Measurements from ENCODE around the gene KDELR1.
A peak's percentile ranks its signal among the peaks of the same experiment; 100 is the strongest.

The KDELR1 gene

DNA sequence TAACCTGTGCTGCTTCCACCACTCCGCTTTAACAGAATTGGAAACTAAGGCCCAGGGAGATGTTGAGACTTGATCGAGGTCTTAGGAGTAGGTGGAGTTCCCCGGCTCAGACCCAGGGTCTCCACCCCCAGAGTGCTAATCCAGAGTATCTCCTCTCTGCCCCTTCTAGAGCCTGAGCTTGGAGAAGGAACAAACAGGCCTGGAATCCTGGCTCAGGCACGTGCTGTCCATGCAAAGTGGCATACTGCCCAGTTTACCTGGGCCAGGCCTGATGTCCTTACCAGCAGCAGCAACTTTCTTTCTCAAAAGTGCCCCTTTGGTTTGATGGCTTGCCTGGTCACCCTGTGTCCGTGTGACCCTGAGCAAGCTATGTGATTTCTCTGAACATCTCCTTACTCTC, 23.5 kb downstream of the KDELR1 start:
- no peak for DNase-seq

DNA sequence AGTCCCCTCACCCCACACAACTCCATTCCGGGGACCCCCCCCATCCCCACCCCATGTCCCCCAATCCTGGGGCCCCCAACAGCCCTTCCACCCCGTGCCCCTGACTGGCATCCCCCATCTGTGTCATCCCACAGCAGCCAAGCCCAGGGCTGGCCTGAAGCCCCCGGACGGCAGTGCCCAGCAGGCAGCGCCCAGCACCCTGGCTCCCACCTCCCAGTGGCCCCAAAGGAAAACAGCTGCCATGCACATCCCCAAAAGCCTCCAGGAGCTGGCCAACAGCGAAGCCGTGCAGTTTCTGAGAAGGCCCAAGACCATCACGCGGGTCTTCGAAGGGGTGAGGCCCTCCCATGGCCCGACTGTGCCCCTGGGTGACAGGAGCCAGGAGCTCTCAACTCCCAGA, 25.7 kb downstream of the KDELR1 start:
- no peak for DNase-seq

DNA sequence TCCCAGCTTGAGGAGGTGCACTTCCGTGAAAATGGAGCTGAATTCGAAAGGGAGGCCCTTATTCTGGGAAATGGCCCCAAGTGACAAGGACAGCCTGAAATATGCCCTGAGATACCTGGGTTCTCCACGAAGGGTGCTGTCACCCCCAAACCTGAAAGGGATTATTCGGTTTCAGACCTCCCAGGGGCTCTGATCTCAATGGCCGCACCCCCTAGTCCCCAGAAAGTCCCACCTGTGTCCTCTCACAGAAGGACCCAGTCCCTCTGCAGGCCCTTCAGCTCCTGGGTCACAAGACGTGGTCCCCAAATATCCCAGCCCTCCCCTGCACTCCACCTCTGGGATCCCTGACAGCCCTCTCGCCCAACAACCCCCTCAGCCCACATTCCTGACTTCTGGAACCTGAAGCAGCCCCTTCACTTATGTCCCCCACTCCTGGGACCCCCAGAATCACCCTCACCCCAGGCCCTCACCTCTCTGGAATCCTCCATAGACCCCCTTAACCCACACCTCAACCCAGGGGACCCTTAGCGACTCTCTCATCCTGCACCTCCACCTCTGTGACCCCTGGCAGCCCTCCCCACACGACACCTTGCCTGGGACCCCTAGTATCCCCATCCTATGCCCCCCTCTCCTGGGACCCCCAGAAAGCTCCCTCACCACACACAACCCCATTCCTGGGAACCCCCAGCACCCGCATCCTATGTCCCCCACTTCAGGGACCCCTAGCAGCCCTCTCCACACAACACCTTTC, 26.6 kb downstream of the KDELR1 start:
- no peak for DNase-seq

DNA sequence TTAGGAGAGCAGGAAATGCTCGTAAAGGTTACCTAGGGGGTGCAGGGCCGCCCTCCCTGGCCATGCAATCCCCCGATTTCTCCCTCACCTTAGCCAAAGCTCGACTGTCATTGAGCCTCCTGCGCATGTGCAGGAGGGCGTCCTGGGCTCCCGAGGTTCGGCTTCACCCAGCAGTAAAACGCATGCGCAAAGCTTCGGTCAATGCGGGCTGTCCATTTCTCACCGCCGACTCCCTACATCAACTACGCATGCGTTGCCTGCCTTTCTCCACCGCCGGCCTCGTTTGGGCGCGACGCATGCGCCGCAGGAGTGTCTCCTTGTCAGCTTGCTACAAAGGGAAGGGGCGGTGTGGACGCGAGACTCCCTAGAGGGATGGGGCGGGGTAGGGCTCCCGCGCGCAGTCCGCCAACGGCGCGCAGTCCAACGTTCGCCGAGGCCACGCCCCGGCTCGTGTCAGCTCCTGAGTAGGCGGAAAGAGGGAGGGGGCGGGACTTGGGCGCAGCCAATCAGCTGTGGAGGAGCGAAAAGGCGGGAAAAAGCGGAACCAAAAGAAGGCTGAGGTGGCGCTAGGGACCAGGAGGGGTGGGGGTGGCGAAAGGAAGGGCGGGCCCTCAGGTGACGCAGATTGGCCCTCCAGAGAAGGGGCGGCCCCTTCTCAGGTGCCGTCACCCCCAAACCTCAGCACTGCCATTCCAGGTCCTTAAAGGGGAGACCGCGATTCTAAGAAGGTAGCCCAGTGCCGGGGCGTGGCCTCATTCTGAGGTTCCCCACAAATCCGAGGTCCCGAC, 27.3 kb downstream of the KDELR1 start, which contains the start of the genes SYNGR4 and TMEM143:
SYNGR4 (plus strand) TSS at position 558 of the 788 bp plus-strand sequence. CDS start 1,476 bp downstream, outside the sequence.
TMEM143 (minus strand) TSS at position 131 of the 788 bp plus-strand sequence; CDS start at position 111, 20 bp downstream.
- peak; percentile 99 for DNase-seq

DNA sequence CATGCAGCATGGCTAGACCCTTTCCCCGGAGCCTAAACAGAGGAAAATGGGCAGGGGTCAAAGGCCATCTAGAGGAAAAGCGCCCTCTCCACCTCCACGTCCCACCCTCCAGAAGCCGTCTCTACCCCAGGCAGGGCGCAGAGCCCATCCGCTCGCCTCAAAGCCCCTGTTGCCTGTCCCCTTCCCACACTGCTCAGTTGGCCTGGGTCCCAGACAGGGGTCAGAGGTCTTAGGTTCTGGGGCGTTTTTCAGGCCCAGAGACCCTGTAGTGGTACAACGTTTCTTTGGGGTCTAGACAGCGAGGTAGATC, 27.9 kb downstream of the KDELR1 start:
- DNase-seq: no peak

DNA sequence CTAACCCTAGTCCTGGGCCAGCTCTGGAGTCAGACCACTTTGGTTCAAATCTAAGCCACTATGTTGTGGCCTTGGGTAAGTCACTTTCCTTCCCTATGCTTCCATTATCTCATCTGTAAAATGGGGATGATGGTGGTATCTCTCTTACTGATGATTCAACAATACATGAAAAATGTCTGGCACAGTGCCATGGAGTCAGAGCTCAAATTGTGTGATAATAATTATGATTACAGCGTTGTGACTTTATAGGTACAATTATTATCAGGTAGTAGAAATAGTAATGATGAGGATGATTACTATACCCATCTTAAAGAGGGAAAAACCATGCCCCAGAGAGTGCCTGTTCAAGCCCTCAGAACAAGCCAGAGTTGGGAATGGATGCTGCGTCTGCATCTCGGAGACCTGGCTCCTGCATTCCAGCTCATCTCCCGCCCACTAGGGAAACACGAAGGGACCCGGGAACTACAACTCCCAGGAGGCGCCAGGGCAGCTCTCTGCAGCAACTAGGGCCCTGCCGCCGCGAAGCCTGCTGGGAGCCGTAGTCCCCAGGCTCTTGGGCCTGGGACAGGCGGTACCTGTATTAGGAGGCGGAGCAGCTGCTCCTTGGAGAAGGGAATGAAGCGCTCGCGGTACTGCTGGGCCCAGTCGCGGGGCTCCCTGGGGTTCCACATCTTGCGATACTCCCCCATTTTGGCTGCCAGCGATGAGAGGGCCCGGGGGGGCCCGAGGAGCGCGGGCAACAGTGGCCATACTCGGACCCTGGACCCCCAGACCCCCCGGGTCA, 28.4 kb downstream of the KDELR1 start:
- DNase-seq: peak; percentile 98

DNA sequence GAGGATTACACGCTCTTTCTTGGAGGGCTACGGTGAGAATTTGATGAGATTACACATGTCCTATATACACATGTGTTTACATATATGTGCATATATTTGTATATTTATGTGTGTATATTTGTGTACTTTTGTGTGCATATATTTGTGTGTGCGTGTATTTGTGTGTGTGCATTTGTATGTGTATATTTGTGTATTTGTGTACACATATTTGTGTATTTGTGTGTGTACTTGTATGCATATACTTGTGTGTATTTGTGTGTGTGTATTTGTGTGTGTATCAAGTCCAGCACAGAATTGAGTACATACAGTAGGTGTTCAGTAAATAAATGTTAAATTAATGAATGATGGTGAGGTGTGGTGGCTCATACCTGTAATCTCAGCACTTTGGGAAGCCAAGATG, 29.4 kb downstream of the KDELR1 start:
- DNase-seq: no peak

DNA sequence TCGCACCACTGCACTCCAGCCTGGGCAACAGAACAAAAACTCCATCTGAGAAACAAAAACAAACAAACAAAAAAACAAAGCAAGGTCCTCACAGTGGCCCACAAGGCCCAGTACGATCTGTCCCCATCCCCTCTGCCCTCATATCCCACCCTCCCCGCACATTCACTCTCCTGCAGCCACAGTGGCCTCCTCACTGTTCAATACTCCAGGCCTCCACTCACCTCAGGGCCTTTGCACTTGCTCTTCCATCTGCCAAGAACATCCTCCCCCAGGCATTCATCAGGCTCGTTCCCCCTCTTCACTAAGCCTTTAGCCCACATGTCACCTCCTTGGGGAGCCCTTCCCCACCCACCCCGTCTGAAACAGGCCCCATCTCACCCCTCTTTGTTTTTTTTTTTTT, 32.2 kb downstream of the KDELR1 start:
- no peak for DNase-seq

DNA sequence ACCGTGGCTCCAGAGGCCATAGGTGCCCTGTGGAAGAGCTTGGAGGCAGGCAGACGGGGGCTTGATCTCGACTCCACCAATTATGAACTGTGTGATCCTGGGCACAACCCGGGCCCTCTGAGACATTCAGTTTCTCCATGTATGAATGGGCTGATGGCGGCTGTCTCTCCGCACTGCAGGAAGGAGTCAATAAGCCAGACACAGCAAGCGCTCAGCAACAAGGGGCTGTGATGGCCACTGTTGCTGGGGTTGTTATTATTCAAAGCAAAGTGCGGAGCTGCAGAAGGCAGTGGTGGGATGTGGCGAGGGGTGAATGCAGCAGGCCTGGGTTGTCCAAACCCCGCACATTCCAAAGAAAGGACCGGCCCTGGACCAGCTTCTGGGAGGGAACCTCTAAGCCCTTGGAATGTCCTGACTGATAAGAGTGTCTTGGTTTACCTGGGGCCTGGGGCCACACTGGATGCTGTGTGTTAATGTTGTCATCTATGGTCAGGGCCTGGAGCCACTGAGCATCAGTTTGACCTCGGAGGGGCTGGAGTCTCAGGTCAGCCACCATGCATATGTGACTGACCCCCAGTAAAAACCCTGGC, 35.9 kb downstream of the KDELR1 start:
- no peak for DNase-seq

DNA sequence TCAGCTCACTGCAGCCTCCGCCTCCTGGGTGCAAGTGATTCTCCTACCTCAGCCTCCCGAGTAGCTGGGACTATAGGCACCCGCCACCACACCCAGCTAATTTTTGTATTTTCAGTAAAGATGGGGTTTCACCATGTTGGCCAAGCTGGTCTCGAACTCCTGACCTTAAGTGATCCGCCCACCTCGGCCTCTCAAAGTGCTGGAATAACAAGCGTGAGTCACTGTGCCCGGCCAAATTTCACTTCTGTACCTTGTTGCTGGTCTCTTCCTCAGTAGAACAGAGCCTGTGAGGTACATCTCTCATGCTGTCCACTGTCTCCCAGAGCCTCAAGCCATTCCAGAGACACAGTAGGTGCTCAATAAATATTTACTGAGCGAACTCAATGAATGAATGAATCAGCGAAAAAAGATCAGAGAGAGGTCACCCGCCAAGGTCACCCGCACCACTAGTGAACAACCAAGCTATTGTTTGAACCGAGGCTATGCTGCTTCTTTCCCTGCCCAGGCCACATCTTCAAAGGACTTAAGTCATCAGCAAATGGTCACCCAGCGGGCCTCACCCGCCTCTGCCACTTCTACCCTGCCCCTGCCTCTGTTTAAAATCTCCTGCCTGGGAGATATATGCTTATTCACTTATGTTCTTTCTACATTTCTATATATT, 36.9 kb downstream of the KDELR1 start:
- DNase-seq: no peak

DNA sequence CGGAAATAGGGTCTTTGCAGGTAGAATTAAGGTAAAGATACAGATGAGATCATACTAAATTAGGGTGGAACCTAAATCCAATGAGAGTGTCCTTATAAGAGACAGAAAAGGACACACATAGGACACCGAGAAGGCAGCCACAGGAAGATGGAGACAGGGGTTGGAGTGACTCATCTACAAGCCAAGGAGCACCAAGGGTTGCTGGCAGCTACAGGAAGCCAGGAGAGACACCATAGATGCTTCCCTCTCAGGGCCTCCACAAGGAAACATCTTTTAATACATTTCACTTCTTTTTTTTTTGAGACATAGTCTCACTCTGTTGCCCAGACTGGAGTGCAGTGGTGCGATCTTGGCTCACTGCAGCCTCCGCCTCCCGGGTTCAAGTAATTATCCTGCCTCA, 37.7 kb downstream of the KDELR1 start:
- no peak for DNase-seq

DNA sequence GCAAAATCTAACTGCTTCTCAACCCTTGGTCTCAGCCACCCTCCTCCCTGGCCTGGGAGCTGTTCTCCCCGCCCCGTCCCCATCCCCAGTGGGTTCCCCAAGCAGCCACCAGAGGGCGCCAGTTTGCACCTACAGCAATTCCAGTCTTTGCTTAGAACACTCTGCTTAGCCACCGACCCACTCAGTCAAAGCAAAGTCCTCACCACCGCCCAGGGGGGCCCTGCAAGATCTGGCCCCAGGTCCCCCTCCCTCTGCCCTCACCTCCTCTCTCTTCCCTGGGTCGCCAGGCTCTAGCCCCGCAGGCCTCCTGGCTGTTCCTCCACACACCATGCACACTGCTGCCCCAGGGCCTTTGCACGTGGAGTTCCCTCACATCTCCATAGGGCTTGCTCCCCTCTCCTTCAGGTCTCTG, 40.0 kb downstream of the KDELR1 start:
- DNase-seq: peak; percentile 79

DNA sequence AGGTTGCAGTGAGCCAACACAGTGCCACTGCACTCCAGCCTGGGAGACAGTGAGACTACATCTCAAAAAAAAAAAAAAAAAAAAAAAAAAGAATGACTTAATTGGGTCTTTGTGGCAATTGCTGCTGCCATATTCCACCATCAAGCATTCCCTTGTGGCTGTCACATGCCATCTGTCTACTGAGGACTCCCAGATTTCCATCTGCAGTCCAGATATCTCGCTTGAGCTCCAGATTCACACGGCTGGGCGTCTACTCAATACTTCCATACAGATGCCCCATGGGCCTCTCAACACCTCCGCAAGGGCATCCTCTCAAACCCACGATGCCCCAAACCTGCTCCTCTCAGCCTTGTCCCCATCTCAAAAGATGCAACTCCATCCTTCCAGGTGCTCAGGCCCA, 40.5 kb downstream of the KDELR1 start:
- peak; percentile 84 for DNase-seq

DNA sequence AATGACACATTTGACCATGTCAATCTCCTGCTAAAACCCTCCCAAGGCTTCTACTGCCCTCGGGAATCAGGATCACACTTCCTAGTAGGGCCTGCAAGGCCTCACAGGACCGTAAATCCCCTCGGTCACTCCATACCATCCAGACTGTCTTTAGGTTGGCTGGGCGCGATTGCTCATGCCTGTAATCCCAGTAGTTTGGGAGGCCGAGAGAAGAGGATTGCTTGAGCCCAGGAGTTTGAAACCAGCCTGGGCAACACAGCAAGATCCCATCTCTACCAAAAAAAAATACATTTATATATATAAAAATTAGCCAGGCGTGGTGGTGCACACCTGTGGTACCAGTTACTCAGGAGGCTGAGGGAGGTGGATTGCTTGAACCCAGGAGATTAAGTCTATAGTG, 42.6 kb downstream of the KDELR1 start:
- no peak for DNase-seq

DNA sequence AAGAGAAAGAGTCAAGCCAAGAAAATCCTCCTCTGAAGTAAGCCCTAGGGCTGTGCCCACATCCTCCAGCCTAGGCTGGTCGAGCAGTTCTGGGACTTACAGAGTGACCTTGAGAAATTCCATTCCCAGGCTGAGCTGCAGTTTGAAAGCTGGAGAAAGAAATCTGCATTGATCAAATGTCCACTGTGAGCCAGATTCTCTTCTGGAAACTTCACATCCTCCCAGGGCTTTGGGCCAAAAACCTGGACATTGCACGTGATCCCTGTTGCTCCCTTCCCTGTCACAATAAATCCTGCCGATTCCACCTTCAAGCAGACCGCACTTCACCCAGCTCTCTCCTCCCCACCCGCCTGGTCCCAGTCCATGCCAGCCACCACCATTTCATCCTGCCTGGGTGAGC, 43.3 kb downstream of the KDELR1 start:
- DNase-seq: no peak

DNA sequence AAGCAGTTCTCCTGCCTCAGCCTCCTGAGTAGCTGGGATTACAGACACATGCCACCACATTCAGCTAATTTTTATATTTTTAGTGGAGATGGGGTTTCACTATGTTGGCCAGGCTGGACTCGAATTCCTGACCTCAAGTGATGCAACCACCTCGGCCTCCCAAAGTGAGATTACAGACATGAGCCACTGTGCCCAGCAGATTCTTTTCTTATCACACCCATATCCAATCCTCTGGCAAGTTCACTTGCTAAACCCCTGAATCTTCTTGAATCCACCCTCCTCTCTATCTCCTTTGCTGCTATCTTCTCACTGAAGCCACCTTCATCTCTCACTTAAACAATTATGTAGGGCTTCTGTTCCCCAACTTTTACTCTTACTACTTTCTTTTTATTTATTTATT, 45.2 kb downstream of the KDELR1 start:
- DNase-seq: no peak

DNA sequence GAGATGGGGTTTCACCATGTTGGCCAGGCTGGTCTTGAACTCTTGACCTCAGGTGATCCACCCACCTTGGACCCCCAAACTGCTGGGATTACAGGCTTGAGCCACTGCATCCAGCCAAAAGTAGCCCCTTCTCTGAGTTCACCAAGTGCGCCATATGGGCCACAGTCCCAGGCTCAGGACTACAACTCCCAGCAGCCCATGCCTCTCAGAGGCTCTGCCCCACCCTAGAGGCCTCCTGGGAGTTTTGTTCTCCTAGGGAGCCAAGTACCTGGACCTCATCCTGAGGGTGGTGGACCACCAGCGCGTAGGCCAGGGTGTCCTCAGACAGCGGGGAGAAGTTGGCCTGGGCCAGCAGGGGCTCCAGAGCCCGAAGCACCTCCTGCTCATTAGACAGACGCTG, 46.5 kb downstream of the KDELR1 start:
- DNase-seq: peak; percentile 71

DNA sequence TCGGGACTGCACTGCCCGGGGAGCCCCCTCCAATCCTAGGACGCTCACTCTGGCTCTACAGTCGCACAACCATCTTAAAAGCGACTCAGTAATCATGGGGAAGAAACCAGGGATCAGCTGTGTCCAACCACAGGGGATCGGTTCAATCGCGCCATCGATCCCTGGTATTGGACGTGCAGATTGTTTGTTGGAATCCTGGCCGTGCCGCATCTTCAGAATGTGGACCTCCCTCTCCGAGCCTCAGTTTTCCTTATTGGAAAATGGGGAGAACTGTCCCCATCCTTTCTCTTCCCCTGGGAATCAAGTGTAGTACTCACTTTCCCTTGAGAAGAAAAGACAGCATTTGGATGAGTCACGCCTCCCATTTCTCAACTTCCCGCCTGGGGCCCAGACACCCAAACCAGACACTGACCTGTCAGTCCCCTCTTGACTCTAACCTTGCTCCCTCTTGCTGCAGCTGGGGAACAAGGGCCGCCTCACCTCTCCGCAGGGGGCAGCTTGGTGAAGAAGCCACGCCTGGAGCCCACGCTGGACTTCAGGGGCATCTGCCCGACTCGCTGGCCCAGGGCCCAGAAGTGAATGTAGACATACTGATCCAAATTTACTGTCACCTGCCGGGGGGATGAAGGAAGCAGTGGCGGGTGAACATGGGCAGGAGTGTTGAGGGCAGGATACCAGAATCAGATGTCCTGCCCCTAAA, 48.4 kb downstream of the KDELR1 start:
- DNase-seq: no peak

DNA sequence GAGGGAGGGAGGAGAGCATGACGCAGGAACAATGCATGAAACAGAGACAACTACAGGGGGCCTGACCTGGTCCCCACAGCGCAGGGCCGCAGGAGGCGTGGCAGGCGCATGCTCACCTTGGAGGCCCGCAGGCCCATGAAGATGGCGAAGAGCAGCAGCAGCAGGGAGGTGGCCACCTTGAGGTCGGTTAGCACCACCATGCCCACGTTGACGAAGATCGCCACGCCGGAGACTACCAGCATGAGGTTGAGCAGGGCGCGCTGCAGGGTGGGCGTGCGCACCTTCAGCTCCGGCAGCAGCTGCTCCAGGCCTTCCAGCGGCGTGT, 49.0 kb downstream of the KDELR1 start:
- DNase-seq: no peak

DNA sequence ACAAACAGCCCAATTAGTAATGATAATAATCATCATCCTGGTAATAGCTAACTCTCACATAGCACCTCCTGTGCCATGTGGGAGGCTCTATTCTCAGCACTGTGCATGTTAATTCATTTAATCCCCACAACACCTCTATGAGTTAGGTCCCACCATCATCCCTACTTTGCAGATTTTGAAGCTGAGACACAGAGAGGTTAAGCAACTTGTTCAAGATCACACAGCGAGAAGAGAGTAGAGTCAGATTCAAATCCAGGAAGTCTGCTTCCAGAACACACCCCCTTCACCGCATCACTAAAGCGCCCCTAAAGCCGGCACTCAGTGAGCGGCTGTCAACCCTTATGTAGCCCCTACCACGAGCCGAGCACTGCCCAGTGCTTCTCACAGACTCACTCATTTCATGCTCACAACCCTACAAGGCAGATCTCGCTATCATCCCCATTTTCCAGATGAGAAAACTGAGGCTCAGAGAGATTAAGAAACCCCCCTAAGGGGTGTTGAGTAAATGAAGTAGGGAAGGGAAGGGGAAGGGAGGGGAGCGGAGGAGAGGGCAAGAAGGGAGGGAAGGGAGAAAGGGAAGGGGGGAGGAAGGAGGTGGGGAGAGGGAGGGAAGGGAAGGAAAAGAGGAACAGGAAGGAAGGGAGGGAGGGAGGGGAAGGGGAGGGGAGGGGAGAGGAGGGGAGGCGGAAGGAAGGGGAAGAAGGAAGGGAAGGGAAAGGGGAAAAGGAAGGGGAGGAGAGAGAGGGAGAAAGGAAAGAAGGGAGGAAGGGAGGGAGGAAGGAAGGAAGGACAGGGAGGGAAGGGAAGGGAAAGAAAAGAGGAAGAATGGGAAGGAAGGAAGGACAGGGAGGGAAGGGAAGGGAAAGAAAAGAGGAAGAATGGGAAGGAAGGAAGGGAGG, 49.6 kb downstream of the KDELR1 start:
- no peak for DNase-seq

DNA sequence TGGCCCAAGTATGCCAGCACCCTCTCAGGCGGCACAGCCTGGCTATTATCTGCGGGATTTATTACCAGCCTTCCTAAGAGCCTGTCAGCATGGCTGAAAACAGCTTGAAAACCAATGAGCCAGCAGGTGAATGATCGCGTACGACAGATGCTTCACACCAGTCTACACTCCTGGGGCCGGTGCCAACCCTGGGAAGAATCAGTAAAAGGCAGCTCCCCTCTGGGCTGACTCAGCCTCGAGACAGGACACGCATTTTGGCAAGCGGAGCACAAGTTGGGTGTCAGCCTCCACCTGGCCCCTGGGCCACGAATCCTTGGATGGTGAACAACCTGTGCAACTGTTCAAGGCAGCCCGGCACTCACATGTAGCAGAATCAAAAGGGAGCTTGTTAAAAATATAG, 50.4 kb downstream of the KDELR1 start:
- peak; percentile 97 for DNase-seq

Measured in NCI-H2171 (cell line).